Measurements from ENCODE around the gene NCAM1.

NCAM1 gene

DNA sequence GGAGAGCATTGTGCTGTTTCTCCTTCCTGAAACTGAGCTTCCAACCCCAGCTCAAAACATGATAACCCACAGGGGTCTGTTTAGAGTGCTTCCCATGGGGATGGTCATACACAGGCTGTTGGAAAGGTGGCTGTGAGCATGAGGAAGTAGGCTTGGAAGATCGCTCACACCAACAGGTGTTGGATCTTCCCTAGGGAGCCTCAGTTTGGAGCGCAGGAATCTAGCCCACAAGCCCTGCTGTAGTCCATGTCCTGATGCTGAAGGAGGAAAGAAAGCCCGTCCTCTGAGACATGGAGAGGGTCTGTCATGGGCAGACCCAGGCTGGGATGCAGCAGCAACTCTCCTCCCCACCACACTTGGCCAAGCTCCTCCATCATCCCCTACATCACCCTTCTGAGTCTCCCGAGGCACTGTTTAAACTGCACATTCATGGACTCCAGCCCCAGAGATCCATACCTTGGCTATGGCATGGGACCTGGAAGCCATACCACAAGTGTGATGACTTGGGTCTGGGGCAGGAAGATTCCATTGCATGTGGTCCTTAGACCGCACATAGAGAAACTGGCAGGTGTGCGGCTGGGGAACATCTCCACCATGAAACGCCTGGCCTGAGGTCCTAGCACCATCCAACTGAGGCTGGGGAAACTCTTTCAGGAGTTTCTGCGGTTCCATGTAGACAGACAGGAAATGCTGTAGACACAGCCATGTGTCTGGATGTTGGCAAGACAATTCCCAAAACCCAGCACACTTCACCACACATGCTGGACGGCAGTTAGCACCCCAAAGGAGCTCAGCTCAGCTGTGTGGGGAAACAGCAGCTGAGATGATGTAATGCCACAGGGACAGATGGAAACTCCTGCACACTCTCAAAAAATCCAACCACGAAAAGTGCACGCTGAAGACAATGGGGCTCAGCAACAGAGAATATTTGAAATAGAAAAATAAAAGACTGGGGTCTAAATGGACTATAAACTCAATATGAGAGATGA lies 325.6 kb downstream of the NCAM1 start:
- 83% methylated on average over 7 of the region's 11 CpGs for WGBS
- H3K4ac ChIP-seq (ENCODE audit: low read depth in 1 of 2, low read length in 2 of 2), result no peak overlapping the region
- no peak overlapping the region for H2BK5ac ChIP-seq (ENCODE audit: low read depth, low read length, poor library complexity, severe bottlenecking)

DNA sequence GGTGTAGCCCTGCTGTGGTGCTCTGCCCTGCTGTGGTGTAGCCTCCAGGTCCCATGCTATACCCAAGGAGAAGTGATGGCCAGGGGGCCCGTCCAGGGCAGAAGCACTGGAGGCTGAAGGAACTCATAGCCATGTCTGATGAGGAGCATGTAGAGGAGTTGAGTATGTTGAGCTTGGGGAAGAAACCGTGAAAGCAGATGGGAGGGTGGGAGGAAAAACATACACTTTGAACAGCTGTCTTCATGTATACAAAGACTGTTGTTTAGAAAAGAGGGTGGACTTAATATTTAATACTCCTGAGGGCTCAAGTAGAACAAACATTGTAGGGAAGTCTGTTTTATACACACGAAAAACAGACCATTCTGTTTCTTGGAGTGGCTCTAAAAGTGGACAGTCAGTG lies 326.6 kb downstream of the NCAM1 start:
- no peak overlapping the region for H4K8ac ChIP-seq (ENCODE audit: low read length)
- H3K4me3 ChIP-seq (ENCODE audit: insufficient read depth in 1 of 2, low read depth in 1 of 2, low read length in 2 of 2), result no peak overlapping the region
- no peaks in the 10 kb centered on the region for H3K4me1 ChIP-seq (ENCODE audit: control insufficient read depth, insufficient read depth, low read depth, low read length)
- 34% methylated on average over 3 of the region's 3 CpGs for WGBS
- no peak overlapping the region for H2AK5ac ChIP-seq (ENCODE audit: low read length, severe bottlenecking)
- H2AFZ ChIP-seq (ENCODE audit: low read depth, low read length), result no peak overlapping the region
- peak overlapping the region; percentile 32 for H2BK15ac ChIP-seq (ENCODE audit: low read depth, poor library complexity, severe bottlenecking)
- H3K14ac ChIP-seq (ENCODE audit: low read length in 2 of 2), result no peak overlapping the region
- H2BK12ac ChIP-seq (ENCODE audit: low read length in 2 of 2), result peak overlapping the region in 1 of 2 experiments; percentile 38
- H3K4me2 ChIP-seq (ENCODE audit: low read length, poor library complexity, severe bottlenecking), result no peak overlapping the region
- H2BK5ac ChIP-seq (ENCODE audit: low read depth, low read length, poor library complexity, severe bottlenecking), result no peak overlapping the region
- no peak overlapping the region for H3K9ac ChIP-seq (ENCODE audit: low read length)
- H3K18ac ChIP-seq (ENCODE audit: low read depth in 1 of 2, low read length in 2 of 2), result peak overlapping the region; percentile 71 to 83
- no peak overlapping the region for H3K27ac ChIP-seq (ENCODE audit: low read length, poor library complexity, severe bottlenecking)
- H3K36me3 ChIP-seq (ENCODE audit: control insufficient read depth in 1 of 2, insufficient read depth in 2 of 2, low read depth in 1 of 2, low read length in 2 of 2), result no peaks in the 10 kb centered on the region
- H4K91ac ChIP-seq (ENCODE audit: low read length), result peak overlapping the region; percentile 22
- H3K9me3 ChIP-seq (ENCODE audit: control insufficient read depth, low read length), result no peaks in the 10 kb centered on the region
- peak; percentile 47 for DNase-seq
- H3K27me3 ChIP-seq (ENCODE audit: control insufficient read depth in 1 of 2, insufficient read depth in 1 of 2, low read length in 2 of 2), result peaks cover 11 to 88% of the 10 kb centered on the region in 2 experiments
- no peaks in the 10 kb centered on the region for H3K79me1 ChIP-seq (replicated peaks; ENCODE audit: low read length, poor library complexity, severe bottlenecking)
- H3K23ac ChIP-seq (ENCODE audit: low read length in 2 of 2), result peak overlapping the region in 1 of 2 experiments; percentile 38
- H3K4ac ChIP-seq (ENCODE audit: low read depth in 1 of 2, low read length in 2 of 2), result no peak overlapping the region
- no peak overlapping the region for H2BK120ac ChIP-seq (ENCODE audit: low read depth, low read length)

More for the DNA sequence above, 325.6 kb downstream of the NCAM1 start:
- H2BK15ac ChIP-seq (ENCODE audit: low read depth, poor library complexity, severe bottlenecking), result peak overlapping the region; percentile 50
- no peaks in the 10 kb centered on the region for H3K36me3 ChIP-seq (ENCODE audit: control insufficient read depth in 1 of 2, insufficient read depth in 2 of 2, low read depth in 1 of 2, low read length in 2 of 2)
- no peak overlapping the region for H3K4me2 ChIP-seq (ENCODE audit: low read length, poor library complexity, severe bottlenecking)
- H3K14ac ChIP-seq (ENCODE audit: low read length in 2 of 2), result peak overlapping the region in 1 of 2 experiments; percentile 63
- no peak overlapping the region for H2AFZ ChIP-seq (ENCODE audit: low read depth, low read length)
- no peak overlapping the region for H2AK5ac ChIP-seq (ENCODE audit: low read length, severe bottlenecking)
- peak overlapping the region in 1 of 2 experiments; percentile 8 for H3K18ac ChIP-seq (ENCODE audit: low read depth in 1 of 2, low read length in 2 of 2)
- peak overlapping the region; percentile 15 to 35 for H2BK12ac ChIP-seq (ENCODE audit: low read length in 2 of 2)
- no peaks in the 10 kb centered on the region for H3K9me3 ChIP-seq (ENCODE audit: control insufficient read depth, low read length)
- peak overlapping the region in 1 of 2 experiments; percentile 53 for H3K23ac ChIP-seq (ENCODE audit: low read length in 2 of 2)
- no peak overlapping the region for H4K8ac ChIP-seq (ENCODE audit: low read length)
- no peak overlapping the region for H3K9ac ChIP-seq (ENCODE audit: low read length)
- no peak overlapping the region for H3K27ac ChIP-seq (ENCODE audit: low read length, poor library complexity, severe bottlenecking)
- peak; percentile 49 for DNase-seq
- peaks cover 11 to 90% of the 10 kb centered on the region in 2 experiments for H3K27me3 ChIP-seq (ENCODE audit: control insufficient read depth in 1 of 2, insufficient read depth in 1 of 2, low read length in 2 of 2)
- no peaks in the 10 kb centered on the region for H3K79me1 ChIP-seq (replicated peaks; ENCODE audit: low read length, poor library complexity, severe bottlenecking)
- no peak overlapping the region for H4K91ac ChIP-seq (ENCODE audit: low read length)
- H3K4me3 ChIP-seq (ENCODE audit: insufficient read depth in 1 of 2, low read depth in 1 of 2, low read length in 2 of 2), result no peak overlapping the region
- H2BK120ac ChIP-seq (ENCODE audit: low read depth, low read length), result no peak overlapping the region
- no peaks in the 10 kb centered on the region for H3K4me1 ChIP-seq (ENCODE audit: control insufficient read depth, insufficient read depth, low read depth, low read length)

DNA sequence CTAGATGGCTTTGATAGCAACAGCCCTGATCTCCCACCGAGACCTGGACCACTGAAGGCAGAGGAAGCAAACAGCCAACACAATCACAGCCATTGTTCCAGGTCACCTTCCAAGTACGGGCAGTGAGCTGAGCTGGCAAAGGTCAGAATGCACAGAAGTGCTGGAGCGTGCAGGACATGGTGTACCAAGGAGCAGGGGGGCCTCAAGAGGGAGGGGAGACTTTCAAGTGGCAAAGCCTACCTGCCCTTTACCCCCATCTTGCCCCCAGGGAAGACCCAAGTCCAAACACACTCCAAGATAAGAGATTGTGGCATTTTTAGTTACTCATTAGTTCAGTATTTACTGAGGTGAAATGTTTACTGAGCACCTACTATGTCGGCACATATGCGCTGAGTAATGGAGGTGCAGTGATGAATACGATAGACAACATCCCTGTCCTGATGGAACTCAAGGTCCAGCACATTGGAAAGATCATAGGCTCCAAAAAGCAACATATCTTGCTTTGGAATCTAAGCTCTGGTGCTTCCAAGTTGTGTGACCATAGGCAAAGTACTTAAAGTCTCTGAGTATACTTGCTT lies 327.2 kb downstream of the NCAM1 start:
- H2BK5ac ChIP-seq (ENCODE audit: low read depth, low read length, poor library complexity, severe bottlenecking), result no peak overlapping the region

More for the DNA sequence above, 327.2 kb downstream of the NCAM1 start:
- no peak for DNase-seq
- Histone ChIP-seq H3K36me3 (ENCODE audit: control insufficient read depth in 1 of 2, insufficient read depth in 2 of 2, low read depth in 1 of 2, low read length in 2 of 2) (no peaks in the 10 kb centered on the region), H3K4ac (ENCODE audit: low read depth in 1 of 2, low read length in 2 of 2) (no peak overlapping the region), H2BK12ac (ENCODE audit: low read length in 2 of 2) (peak overlapping the region in 1 of 2 experiments; percentile 61), H3K4me1 (ENCODE audit: control insufficient read depth, insufficient read depth, low read depth, low read length) (no peaks in the 10 kb centered on the region), H3K14ac (ENCODE audit: low read length in 2 of 2) (peak overlapping the region in 1 of 2 experiments; percentile 78), H3K4me3 (ENCODE audit: insufficient read depth in 1 of 2, low read depth in 1 of 2, low read length in 2 of 2) (no peak overlapping the region), H3K27ac (ENCODE audit: low read length, poor library complexity, severe bottlenecking) (no peak overlapping the region), H3K18ac (ENCODE audit: low read depth in 1 of 2, low read length in 2 of 2) (peak overlapping the region; percentile 62 to 69), H3K4me2 (ENCODE audit: low read length, poor library complexity, severe bottlenecking) (no peak overlapping the region), H2AK5ac (ENCODE audit: low read length, severe bottlenecking) (no peak overlapping the region), H4K8ac (ENCODE audit: low read length) (no peak overlapping the region), H3K27me3 (ENCODE audit: control insufficient read depth in 1 of 2, insufficient read depth in 1 of 2, low read length in 2 of 2) (peaks cover 11 to 88% of the 10 kb centered on the region in 2 experiments), H4K91ac (ENCODE audit: low read length) (peak overlapping the region; percentile 76), H3K9ac (ENCODE audit: low read length) (no peak overlapping the region), H3K79me1 (replicated peaks; ENCODE audit: low read length, poor library complexity, severe bottlenecking) (no peaks in the 10 kb centered on the region), H2AFZ (ENCODE audit: low read depth, low read length) (no peak overlapping the region), H3K23ac (ENCODE audit: low read length in 2 of 2) (no peak overlapping the region), H2BK120ac (ENCODE audit: low read depth, low read length) (no peak overlapping the region), H2BK15ac (ENCODE audit: low read depth, poor library complexity, severe bottlenecking) (no peak overlapping the region), H3K9me3 (ENCODE audit: control insufficient read depth, low read length) (no peaks in the 10 kb centered on the region)
- WGBS, result 85% methylated on average over 6 of the region's 6 CpGs

Data from mesenchymal stem cell (in vitro differentiated cells and primary cell).